Measurements from ENCODE around the gene MRPS10.

Gene MRPS10

DNA sequence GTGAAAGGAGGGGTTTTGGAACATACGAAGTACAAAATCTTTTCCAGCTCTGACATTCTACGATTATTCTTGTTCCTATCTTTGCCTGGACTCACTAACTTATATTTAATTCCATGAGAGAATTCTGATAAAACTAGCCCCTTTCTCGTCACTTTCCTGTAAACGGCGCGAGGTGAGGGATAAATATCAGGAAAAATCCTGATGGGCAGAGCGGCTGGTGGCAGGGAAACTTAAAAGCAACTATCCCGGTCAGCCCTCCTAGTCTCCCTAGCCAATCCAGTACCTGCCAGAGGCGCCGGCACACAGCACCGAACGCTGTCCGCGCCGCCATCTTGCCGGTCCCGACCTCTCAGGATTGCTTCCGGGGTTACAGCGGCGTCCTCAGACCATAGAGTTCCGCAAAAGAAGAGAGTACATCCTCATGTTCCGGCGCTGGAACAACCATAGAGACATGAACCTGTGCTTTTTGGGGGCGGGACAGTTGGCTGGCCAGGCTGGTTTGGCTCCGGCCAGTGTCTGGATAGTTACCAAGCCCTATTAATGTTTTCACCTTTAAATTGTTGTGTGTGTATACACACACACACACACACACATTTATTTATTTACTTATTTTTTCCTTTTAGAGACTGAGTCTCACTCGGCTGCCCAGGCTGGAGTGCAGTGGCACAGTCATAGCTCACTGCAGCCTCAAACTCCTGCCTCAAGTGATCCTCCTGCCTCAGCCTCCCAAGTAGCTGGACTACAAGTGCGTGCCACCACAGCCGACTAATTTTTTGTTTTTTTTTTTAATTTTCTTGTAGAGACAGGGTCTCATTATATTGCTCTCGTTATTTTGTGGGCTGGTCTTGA lies at the start of gene MRPS10:
Gene MRPS10, minus strand, starts transcription at position 343 of the 849 bp plus-strand sequence. Its CDS starts 12 bp downstream, at position 331.
- DNase-seq (ENCODE audit: low spot score) = peak; percentile 91

- DNase-seq (ENCODE audit: low spot score) = no peak
These were observed 48.9 kb upstream of the MRPS10 start for GRCh38 chr6:42266538-42266937.

DNA sequence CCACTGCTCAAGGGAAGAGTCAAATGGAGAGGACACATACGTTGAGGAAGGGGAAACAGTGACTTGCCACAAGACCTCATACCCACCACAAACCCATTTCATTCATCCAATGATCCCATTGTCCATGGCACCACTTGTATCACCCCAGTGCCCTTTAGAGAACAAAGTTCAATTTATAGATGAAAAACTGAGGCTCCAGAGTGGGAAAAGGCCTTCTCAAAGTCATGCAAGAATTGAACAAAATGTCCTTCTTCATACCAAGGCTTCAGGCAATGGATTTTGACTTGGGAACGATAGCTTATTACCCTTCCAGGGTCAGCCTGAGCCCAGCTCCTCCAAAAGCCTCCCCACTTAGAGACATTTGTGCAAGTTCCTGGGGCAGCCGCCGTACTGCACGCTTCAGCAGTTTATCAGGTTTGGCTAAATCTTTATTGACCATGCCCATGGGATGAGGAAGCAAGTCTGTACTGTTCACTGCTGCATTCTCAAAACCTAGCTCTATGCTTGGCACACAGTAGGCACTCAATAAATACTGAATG lies 47.3 kb upstream of the MRPS10 start:
- no peak for DNase-seq (ENCODE audit: low spot score)

DNA sequence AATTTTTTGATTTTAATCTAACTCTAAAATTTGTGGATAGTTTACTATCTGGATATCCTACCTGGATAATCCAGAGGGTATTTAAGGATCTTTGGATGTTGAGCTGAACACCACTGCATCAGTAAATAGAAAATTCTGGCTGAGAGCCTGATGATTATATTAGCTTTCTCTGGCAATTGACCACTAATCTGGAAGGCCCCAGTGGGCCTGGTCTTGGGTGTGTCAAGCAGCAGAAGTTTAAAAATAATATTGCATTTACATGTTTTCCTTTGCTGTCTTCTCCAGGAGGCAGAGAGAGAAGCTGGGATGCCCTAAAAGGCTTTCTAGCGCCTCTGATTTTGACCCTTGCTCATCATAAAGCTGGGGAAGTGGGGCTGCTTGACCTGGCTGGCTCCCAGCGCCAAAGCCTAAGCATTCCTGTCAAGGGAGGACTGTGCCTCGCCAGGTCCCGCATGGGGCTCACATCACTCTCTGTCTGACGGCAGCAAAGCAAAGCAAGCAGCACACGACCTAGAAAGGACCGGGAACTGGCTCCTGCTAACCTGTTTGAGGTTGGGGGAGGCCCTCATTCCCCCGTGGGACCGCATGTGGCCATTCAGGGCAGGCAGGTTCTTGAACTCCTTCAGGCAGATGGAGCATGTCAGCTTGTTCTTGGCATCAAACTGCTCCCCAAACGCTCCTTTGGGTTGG lies 46.6 kb upstream of the MRPS10 start:
- DNase-seq (ENCODE audit: low spot score) = no peak

DNA sequence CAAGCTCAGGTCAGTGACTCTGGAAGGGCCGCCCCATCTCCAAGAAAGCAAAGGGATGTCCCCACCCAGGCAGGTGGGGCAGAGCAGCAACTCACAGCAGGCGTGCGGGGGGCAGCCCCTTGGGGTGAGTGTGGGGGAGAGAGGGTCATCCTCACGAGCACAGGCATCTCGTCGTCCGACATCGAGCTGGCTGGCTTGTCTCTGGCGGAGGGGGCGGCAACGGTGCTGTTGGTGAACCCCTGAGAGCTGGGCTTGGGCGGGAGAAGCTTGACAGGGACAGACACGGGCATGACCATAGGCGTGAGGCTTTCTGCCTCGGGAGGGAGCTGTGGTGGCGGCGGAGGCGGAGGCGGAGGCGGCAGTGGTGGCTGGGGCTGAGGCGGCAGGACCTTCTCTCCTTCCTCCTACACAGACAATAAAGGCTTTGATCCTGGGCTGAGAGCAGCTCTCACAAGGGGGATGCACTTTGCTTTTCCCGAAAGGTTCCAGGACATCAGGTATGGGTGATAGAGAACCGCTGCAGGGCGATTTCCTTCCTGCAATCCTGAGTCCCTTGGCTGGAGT lies 45.6 kb upstream of the MRPS10 start:
- no peak for DNase-seq (ENCODE audit: low spot score)

DNA sequence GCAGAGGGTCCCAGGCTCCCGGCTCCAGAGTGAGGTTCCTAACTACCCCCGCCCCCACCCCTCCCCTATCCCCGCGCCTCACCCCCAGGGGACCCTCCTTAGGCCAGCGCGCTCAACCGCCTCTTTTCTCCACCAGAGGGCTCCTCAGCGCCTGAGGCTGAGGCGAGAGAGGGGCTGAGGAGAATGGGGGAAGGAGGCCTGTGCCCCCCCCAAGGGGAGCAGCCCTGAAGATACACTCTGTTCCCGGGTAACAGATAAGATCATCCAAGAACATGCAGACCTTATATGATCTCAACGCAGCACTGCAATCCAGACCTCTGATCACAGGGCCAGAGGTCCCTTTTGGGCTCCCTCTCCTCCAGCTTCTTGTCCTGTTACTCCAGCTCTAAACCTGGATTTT lies 43.3 kb upstream of the MRPS10 start:
- peak; percentile 59 for DNase-seq (ENCODE audit: low spot score)

GRCh38 chr6:42260396-42260888 lies 42.8 kb upstream of the MRPS10 start:
- DNase-seq (ENCODE audit: low spot score) = peak; percentile 38

DNA sequence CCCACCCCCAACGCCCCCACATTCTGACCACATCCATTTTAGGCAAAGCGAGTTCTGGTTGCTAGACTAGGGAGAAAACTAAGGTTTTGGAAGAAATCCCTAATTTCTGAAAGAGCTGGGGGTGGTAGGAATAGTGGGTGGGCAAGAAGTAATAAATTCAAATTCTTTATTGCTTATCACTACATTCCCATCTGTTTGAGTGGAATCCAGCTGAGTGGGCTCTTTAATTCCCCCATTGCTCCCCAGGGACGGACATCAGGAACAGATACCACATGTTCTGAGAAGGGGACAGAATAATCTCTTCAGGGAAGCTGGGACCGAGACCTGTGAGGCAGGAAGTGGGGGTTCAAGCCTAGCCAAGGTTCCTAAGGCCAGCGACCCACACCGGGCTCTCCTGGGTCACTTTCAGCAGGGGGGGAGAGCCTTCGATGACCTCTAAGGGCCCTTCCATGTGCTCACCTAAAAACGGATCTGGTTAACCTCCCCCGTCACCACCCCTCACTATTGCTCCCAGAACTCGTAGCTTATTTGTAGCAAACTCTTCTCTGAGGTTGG lies 42.3 kb upstream of the MRPS10 start:
- no peak for DNase-seq (ENCODE audit: low spot score)

GRCh38 chr6:42259286-42259685 lies 41.6 kb upstream of the MRPS10 start:
- no peak for DNase-seq (ENCODE audit: low spot score)

DNA sequence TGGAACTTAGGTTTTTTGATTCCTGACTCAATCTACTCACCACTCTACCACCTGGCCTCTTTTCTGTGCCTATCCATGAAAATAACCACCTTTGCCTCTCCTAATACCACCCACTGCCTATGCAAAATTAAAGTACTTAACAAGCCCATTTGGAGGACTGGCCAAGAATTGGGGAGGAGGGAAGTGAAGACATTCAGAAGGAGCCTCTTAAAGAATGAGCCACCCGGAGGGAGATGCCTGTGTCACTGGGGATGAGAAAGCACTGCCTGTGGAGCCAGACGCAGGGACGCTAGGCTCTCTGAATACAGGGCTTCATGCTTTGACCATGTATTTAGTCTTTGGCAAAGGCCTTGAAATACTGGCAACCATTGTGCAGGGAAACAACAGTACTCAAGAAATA lies 40.0 kb upstream of the MRPS10 start:
- no peak for DNase-seq (ENCODE audit: low spot score)

- no peak for DNase-seq (ENCODE audit: low spot score)
These were observed 39.4 kb upstream of the MRPS10 start for GRCh38 chr6:42257063-42257462.

DNA sequence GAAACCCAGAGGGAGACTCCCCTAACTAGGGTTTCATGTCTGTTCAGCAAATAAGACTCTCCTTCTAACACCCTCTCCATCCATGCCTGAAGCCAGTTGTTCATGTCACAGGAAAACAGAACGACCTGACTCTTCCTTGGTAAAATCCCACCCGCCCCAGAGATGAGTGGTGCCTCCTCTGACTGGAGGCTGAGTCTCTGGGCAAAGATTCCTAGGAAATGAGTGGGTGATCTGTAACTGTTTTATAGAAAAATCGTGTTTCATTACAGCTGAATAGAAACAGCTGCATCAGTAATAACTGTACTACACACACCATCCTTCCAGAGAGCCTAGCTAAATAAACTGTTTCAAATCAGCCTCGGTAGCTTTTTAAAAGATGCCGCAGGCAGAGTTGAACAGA lies 37.4 kb upstream of the MRPS10 start:
- no peak for DNase-seq (ENCODE audit: low spot score)

DNA sequence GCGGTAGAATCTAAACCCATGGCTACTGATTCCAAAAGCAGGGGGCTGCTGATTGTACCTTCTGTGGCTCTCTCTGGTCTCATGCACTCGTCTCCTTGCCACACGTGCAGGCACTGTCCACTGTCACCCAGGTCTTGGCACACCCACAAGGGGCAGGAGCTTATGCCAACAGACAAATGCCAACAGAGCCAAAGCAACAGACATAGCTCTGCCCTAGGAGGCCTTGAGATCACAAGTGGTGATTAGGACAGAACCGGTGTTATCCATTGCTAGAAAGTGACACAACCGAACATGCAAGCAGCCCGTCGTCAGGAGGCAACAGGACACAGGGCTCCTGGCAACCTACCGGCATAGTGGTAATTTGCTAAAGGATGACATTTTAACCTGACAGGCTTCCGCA lies 36.8 kb upstream of the MRPS10 start:
- no peak for DNase-seq (ENCODE audit: low spot score)

- no peak for DNase-seq (ENCODE audit: low spot score)
These were observed 34.4 kb upstream of the MRPS10 start for GRCh38 chr6:42251911-42252637.

GRCh38 chr6:42251500-42251899 lies 33.8 kb upstream of the MRPS10 start:
- peak; percentile 23 for DNase-seq (ENCODE audit: low spot score)

DNA sequence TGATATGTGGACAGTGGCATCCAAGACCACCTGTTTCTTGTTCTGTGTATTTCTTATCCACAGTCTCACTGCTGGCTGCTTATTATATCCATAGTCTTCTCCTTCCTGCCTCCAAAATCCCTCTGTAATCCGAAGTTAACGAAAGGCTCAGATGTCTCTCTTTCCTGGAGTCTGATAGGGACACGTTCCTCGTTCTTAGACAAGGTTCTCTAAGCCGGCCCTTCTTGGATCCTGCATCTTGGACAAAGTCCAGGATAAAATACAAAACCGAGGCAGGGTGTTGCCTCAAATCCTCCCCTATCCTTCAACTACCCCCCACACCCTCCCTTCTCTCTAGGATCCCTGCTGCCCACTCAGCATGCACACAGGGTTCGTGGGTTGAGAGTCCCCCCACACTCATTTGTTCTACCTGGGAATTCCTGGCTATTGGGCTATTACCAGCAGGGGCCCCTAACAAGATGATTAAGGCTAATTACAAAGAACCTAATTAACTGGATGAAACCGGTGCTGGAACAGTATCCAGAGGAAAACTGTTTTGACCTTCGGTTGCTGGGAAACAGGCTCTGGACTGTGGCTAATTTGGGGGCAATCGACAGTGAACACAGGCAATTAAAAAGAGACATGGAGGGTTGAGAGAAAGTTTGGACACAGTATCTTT lies 32.7 kb upstream of the MRPS10 start:
- no peak for DNase-seq (ENCODE audit: low spot score)

DNA sequence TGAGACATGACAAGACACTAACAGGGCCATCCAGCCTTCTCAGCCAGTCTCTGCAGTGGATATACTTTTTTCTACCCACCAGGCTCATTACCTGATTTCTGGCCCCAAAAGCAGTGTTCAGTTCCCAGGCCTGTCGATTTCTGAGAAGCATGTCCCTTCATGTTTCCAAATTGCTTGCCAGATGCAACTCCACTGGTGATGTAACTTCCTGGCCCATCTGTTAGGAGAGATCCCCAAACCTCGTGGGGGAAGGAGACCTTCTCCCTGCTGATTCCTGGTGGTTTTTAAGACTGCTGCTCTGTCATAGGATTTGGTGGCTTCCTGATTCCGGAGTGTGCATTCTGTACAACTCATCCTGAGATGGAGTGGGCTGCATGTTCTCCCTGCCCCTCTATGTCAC lies 31.6 kb upstream of the MRPS10 start:
- DNase-seq (ENCODE audit: low spot score) = no peak

GRCh38 chr6:42243046-42243445 lies 25.4 kb upstream of the MRPS10 start:
- DNase-seq (ENCODE audit: low spot score) = no peak

DNA sequence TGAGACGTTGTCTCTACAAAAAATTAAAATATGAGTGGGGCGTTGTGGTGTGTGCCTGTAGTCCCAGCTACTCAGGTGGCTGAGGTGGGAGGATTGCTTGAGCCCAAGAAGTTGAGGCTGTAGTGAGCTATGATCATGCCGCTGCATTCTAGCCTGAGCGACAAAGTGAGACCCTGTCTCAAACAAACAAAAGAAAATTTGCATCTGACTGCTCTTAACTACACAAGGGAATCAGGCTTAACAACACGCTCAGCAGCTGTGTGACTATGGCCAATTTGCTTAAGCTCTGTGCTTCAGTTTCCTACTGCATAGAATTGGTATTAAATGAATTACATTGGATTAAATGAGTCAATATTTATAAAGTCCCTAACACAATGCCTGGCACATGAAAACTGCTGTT lies 24.3 kb upstream of the MRPS10 start:
- DNase-seq (ENCODE audit: low spot score) = no peak

DNA sequence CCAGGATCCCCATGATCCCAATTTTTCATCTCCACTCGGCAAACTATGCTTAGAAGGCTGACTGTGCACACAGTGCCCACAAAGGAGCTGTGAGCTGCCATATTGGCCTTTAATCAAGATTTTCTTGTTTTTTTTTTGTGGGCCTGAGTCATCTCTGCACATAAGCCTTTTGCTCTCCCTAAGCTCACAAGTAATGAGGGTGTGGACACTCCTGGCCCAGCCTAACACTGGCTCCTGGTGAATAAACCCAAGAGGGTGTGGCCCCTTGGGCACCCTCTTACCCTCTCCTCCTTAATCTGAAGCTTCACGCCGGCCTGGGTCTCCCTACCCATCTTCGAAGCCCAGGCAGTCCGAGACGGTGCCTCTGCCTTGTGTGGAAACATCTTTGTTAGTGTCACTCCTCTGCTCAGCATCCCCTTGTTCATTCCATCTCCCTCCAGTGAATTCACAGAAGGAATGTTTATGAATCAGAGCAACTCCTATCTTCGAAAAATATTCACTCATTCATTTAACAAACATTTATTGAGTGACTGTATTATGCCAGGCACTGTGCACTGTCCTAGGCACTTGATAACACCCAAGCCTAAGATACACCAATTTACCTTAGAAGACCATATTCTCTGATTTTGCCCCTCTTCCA lies 22.2 kb upstream of the MRPS10 start:
- peak; percentile 64 for DNase-seq (ENCODE audit: low spot score)

DNA sequence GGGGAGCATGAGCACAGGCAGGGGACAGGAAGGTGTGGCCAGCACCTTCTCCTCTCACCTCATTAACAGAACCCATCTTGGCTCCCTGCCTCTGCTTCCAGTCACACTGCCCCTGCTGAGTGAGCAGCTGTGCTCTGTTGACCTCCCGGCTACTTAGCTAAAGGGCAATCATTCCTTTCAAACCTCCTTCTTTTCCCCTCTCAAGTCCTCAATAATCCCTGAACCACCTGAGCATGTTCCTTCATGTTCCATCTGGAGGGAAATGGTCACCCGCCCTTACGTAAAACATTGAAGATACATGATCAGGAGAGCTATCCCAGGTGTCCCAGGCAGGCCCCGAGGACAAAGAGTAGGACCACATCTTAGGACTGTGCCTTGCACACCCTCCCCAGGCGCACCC lies 21.7 kb upstream of the MRPS10 start:
- no peak for DNase-seq (ENCODE audit: low spot score)
